GM12891 (cell line): ENCODE results near the gene SLC6A13.

Experiments used
- DNase-seq: peaks from one replicate; pipeline ENCODE4 v3.0.0; 2011; ENCODE audit warnings: low spot score; ENCODE audit not compliant: insufficient read length
- FAIRE-seq: peaks from 2 replicates; lab custom pipeline; 2011; peaks lifted over from hg19 to GRCh38; lab: Jason Lieb, UNC
- PAX5 ChIP-seq: IDR thresholded peaks from 2 replicates; pipeline ENCODE4 v1.6.1; 2011; ENCODE audit warnings: low read length, moderate library complexity, mild to moderate bottlenecking; ENCODE audit not compliant: insufficient read depth, severe bottlenecking
- POLR2A ChIP-seq: IDR thresholded peaks from 2 replicates; pipeline ENCODE4 v1.6.1; 2011; ENCODE audit warnings: low read depth, low read length, control low read depth
- POLR2AphosphoS5 ChIP-seq: IDR thresholded peaks from 2 replicates; pipeline ENCODE4 v1.6.1; 2011; ENCODE audit warnings: low read depth, low read length, control low read depth
- POU2F2 ChIP-seq: IDR thresholded peaks from 2 replicates; pipeline ENCODE4 v1.6.1; 2011; ENCODE audit warnings: low read depth, mild to moderate bottlenecking, control low read depth, low read length, moderate library complexity
- SPI1 ChIP-seq: IDR thresholded peaks from 2 replicates; pipeline ENCODE4 v1.6.1; 2011; ENCODE audit warnings: low read depth, low read length, control low read depth
- TAF1 ChIP-seq: IDR thresholded peaks from 2 replicates; pipeline ENCODE4 v1.6.1; 2011; ENCODE audit warnings: low read depth, low read length, control low read depth

Gene SLC6A13

GRCh38 chr12:254039-254438 is 8.6 kb downstream of the SLC6A13 start:
- DNase-seq (no peak), FAIRE-seq (no peak)
- TF ChIP-seq TAF1: no peak

GRCh38 chr12:253116-253831 is 9.4 kb downstream of the SLC6A13 start:
- no peak for DNase-seq
- no peak for TF ChIP-seq POLR2A
- no peak for TF ChIP-seq TAF1
- no peak for TF ChIP-seq POU2F2
- TF ChIP-seq SPI1: no peak
- TF ChIP-seq POLR2AphosphoS5: no peak
- TF ChIP-seq PAX5: no peak
- no peak for FAIRE-seq

GRCh38 chr12:252636-253035 is 10.0 kb downstream of the SLC6A13 start:
- DNase-seq: no peak
- no peak for FAIRE-seq
- TF ChIP-seq SPI1 (no peak), POLR2A (no peak), PAX5 (no peak), POU2F2 (no peak), TAF1 (no peak), POLR2AphosphoS5 (no peak)

- no peak for DNase-seq
- no peak for TF ChIP-seq POLR2A
- no peak for TF ChIP-seq TAF1
- TF ChIP-seq SPI1: no peak
- no peak for TF ChIP-seq POU2F2
- TF ChIP-seq PAX5: no peak
- TF ChIP-seq POLR2AphosphoS5: no peak
- no peak for FAIRE-seq
Observed at GRCh38 chr12:247271-247670, 15.4 kb downstream of the SLC6A13 start.

- TF ChIP-seq POU2F2 (no peak), POLR2AphosphoS5 (no peak), SPI1 (no peak), POLR2A (no peak), TAF1 (no peak), PAX5 (no peak)
- FAIRE-seq: no peak
Observed at GRCh38 chr12:243381-243780, 19.3 kb downstream of the SLC6A13 start.

GRCh38 chr12:242496-242895 is 20.1 kb downstream of the SLC6A13 start:
- TF ChIP-seq POLR2A (no peak), SPI1 (no peak), POLR2AphosphoS5 (no peak), POU2F2 (no peak), PAX5 (no peak), TAF1 (no peak)
- DNase-seq (no peak), FAIRE-seq (no peak)

More at GRCh38 chr12:243381-243780, 19.3 kb downstream of the SLC6A13 start:
- DNase-seq: no peak

GRCh38 chr12:241266-241665 is 21.4 kb downstream of the SLC6A13 start:
- DNase-seq (no peak), FAIRE-seq (no peak)
- TF ChIP-seq POU2F2 (no peak), POLR2A (no peak), POLR2AphosphoS5 (no peak), SPI1 (no peak)

- TF ChIP-seq POU2F2 (no peak), PAX5 (no peak), POLR2A (no peak), SPI1 (no peak), POLR2AphosphoS5 (no peak), TAF1 (no peak)
- DNase-seq (no peak), FAIRE-seq (no peak)
Observed at GRCh38 chr12:240566-240965, 22.1 kb downstream of the SLC6A13 start.

GRCh38 chr12:238736-239398 is 23.8 kb downstream of the SLC6A13 start:
- DNase-seq (no peak), FAIRE-seq (no peak)
- no peak for TF ChIP-seq POLR2A
- TF ChIP-seq POLR2AphosphoS5: no peak
- TF ChIP-seq PAX5: no peak

- TF ChIP-seq TAF1 (no peak), POU2F2 (no peak), PAX5 (no peak), POLR2A (no peak), POLR2AphosphoS5 (no peak)
- no peak for FAIRE-seq
Observed at GRCh38 chr12:238116-238515, 24.5 kb downstream of the SLC6A13 start.

More at GRCh38 chr12:238116-238515, 24.5 kb downstream of the SLC6A13 start:
- no peak for DNase-seq
